ENCODE data around the gene TRMO.

The TRMO gene

GRCh38 chr9:97936998-97937397, 14.7 kb upstream of the TRMO start:
- DNase-seq (ENCODE audit: extremely low read depth, insufficient read length), result no peak

GRCh38 chr9:97935276-97935675, 13.0 kb upstream of the TRMO start:
- H3K27me3 ChIP-seq (replicated peaks; ENCODE audit: control insufficient read depth, insufficient read depth, low read length), result no peaks in the 10 kb centered on the region
- DNase-seq (ENCODE audit: extremely low read depth, insufficient read length), result no peak
- H3K36me3 ChIP-seq (ENCODE audit: control insufficient read depth, insufficient read depth, low read length), result no peaks in the 10 kb centered on the region
- TF ChIP-seq CTCF (IDR thresholded peaks at IDR 0.05; ENCODE audit: insufficient read depth, low read length, poor library complexity, severe bottlenecking), result no peak
- no peak overlapping the region for H3K4me3 ChIP-seq (replicated peaks; ENCODE audit: low read depth, low read length)

More at GRCh38 chr9:97936998-97937397, 14.7 kb upstream of the TRMO start:
- Histone ChIP-seq H3K27me3 (replicated peaks; ENCODE audit: control insufficient read depth, insufficient read depth, low read length) (no peaks in the 10 kb centered on the region), H3K4me3 (replicated peaks; ENCODE audit: low read depth, low read length) (no peak overlapping the region), H3K36me3 (ENCODE audit: control insufficient read depth, insufficient read depth, low read length) (no peaks in the 10 kb centered on the region)
- TF ChIP-seq CTCF (IDR thresholded peaks at IDR 0.05; ENCODE audit: insufficient read depth, low read length, poor library complexity, severe bottlenecking), result no peak

GRCh38 chr9:97934321-97935115, 12.2 kb upstream of the TRMO start:
- Histone ChIP-seq H3K36me3 (ENCODE audit: control insufficient read depth, insufficient read depth, low read length) (no peaks in the 10 kb centered on the region), H3K4me3 (replicated peaks; ENCODE audit: low read depth, low read length) (no peak overlapping the region), H3K27me3 (replicated peaks; ENCODE audit: control insufficient read depth, insufficient read depth, low read length) (no peaks in the 10 kb centered on the region)
- DNase-seq (ENCODE audit: extremely low read depth, insufficient read length), result no peak
- no peak for TF ChIP-seq CTCF (IDR thresholded peaks at IDR 0.05; ENCODE audit: insufficient read depth, low read length, poor library complexity, severe bottlenecking)

GRCh38 chr9:97933297-97933998, 11.1 kb upstream of the TRMO start:
- Histone ChIP-seq H3K4me3 (replicated peaks; ENCODE audit: low read depth, low read length) (no peak overlapping the region), H3K27me3 (replicated peaks; ENCODE audit: control insufficient read depth, insufficient read depth, low read length) (no peaks in the 10 kb centered on the region)
- DNase-seq (ENCODE audit: extremely low read depth, insufficient read length), result no peak

GRCh38 chr9:97930972-97931371, 8.7 kb upstream of the TRMO start:
- Histone ChIP-seq H3K4me3 (replicated peaks; ENCODE audit: low read depth, low read length) (no peak overlapping the region), H3K36me3 (ENCODE audit: control insufficient read depth, insufficient read depth, low read length) (no peaks in the 10 kb centered on the region), H3K27me3 (replicated peaks; ENCODE audit: control insufficient read depth, insufficient read depth, low read length) (no peaks in the 10 kb centered on the region)
- TF ChIP-seq CTCF (IDR thresholded peaks at IDR 0.05; ENCODE audit: insufficient read depth, low read length, poor library complexity, severe bottlenecking), result no peak
- no peak for DNase-seq (ENCODE audit: extremely low read depth, insufficient read length)

More at GRCh38 chr9:97933297-97933998, 11.1 kb upstream of the TRMO start:
- H3K36me3 ChIP-seq (ENCODE audit: control insufficient read depth, insufficient read depth, low read length), result no peaks in the 10 kb centered on the region
- TF ChIP-seq CTCF (IDR thresholded peaks at IDR 0.05; ENCODE audit: insufficient read depth, low read length, poor library complexity, severe bottlenecking), result no peak

Data from GM06990 (cell line).